ENCODE data around the gene AKT2. TPM values are rescaled to one million over a fixed set of nuclear protein-coding genes. Genes with fewer than 3 reads are reported as not detected.
A peak's percentile ranks its signal among the peaks of the same experiment; 100 is the strongest.
"Not testable (repeated sequence)": the region's sequence is repeated elsewhere in the genome, so short reads cannot be mapped to it uniquely, and the experiment has no call there.

AKT2 gene
- total RNA-seq (2014; rRNA removed; shearing (Covaris generic)), result 64.6 and 71.9 TPM in 2 replicates

DNA sequence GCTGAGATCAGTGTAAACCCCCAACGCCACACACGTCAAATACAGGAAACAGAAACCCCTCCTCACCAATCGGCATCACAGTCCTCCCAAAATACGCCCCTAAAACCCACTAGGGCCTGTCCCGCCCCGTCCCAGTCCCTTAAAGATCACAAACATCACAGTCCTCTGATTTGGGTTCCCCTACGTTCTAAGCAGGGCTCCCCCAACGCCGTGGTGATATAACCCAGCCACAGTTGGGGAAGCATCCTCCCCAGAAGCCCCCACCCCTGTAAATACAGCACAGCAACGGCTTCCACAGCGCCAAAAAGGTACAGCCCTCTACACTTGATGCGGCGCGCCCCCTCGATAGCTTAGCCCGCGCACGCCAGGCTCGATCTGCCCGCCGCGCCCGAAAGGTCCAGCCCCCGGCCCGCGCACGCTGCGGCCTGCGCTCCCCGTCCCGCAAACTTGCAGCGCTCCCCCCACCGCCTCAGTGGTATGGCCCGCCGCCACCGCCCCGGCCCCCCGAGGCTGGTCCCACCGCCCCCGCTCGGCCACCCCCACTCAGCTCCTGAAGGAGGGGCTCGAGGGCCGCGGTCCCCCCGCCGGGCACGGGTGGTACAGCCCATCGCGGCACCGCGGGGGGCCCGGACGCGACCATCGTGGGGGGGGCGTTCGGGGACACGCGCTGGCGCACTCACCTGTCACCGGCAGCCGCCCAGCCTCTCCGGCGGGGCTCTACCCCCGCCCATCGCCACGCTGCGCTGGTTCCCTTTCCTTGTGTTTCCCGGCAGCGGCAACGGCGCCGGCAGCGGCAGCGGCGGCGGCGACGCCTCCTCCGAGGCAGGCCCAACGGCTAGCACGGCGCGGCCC, at the start of gene AKT2:
Gene AKT2 (minus strand): TSS at position 845 of the 852 bp plus-strand sequence. CDS start 20,078 bp downstream, outside the sequence.
- H3K36me3 ChIP-seq, result peaks cover 9% of the 10 kb centered on the region
- peaks cover 12% of the 10 kb centered on the region for H3K4me1 ChIP-seq (replicated peaks)
- peak within 1 kb of the TSS; percentile 85 for H3K27ac ChIP-seq
- no peaks in the 10 kb centered on the region for H3K27me3 ChIP-seq (replicated peaks)
- DNase-seq (ENCODE audit: low read depth in 1 of 2, low spot score in 2 of 2), result peak; percentile 26 to 59
- H3K9me3 ChIP-seq (replicated peaks), result no peaks in the 10 kb centered on the region
- peak within 1 kb of the TSS; percentile 84 for H3K4me3 ChIP-seq

DNA sequence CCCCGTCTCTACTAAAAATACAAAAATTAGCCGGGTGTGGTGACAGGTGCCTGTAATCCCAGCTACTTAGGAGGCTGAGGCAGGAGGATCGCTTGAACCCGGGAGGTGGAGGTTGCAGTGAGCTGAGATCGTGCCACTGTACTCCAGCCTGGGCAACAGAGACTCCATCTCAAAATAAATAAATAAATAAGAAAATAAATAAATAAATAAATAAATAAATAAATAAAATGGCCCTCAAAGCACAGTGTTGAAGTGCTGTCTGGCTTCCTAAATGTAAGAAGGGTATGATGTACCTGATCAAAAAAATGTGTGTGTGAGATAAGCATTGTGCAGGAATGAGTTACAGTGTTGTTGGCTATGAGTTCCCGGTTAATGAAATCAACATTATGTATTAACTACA, 47.9 kb upstream of the AKT2 start:
- not testable (repeated sequence) for H3K27ac ChIP-seq; H3K4me3 ChIP-seq; H3K27me3 ChIP-seq (replicated peaks); H3K9me3 ChIP-seq (replicated peaks); H3K4me1 ChIP-seq (replicated peaks); DNase-seq (ENCODE audit: low read depth in 1 of 2, low spot score in 2 of 2)
- H3K36me3 ChIP-seq, result peaks cover 69% of the 10 kb centered on the region

DNA sequence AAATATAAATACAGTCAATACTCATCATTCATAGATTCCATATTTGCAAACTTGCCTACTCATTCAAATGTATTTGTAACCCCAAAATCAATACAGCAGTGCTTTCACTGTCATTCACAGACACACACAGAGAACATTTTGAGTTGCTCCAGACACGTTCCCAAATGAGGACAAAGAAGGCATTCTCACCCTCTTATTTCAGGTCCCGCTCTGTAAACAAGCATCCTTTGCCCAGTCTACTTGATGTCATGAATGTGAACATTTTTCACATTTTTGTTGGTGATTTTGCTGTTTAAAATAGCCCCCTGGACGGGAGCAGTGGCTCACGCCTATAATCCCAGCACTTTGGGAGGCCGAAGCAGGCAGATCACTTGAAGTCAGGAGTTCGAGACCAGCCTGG, 47.5 kb upstream of the AKT2 start:
- H3K27ac ChIP-seq, result no peak overlapping the region
- no peaks in the 10 kb centered on the region for H3K9me3 ChIP-seq (replicated peaks)
- H3K4me1 ChIP-seq (replicated peaks), result no peaks in the 10 kb centered on the region
- H3K36me3 ChIP-seq, result peaks cover 72% of the 10 kb centered on the region
- no peak for DNase-seq (ENCODE audit: low read depth in 1 of 2, low spot score in 2 of 2)
- no peak overlapping the region for H3K4me3 ChIP-seq
- H3K27me3 ChIP-seq (replicated peaks), result no peaks in the 10 kb centered on the region

DNA sequence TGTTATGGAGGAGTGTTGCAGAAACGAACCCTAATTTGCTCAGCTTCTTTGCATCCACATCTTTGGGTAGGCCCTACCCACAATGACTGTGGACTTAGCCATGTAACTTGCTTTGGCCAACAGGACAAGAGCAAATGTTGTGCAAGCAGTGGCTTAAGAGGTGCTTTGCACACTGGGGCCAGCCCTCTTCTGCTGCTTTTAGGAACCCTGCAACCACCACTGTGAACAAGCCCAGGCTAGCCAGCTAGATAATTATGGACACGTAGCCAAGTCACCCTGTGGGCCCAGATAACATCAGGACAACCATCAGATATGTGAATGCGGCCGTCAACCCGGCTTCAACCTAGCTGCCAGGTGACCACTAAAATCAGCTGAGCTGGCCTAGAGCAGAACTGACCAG, 45.9 kb upstream of the AKT2 start:
- H3K9me3 ChIP-seq (replicated peaks), result no peaks in the 10 kb centered on the region
- H3K36me3 ChIP-seq, result peaks cover 76% of the 10 kb centered on the region
- H3K4me3 ChIP-seq, result no peak overlapping the region
- no peaks in the 10 kb centered on the region for H3K27me3 ChIP-seq (replicated peaks)
- H3K4me1 ChIP-seq (replicated peaks), result no peaks in the 10 kb centered on the region
- no peak overlapping the region for H3K27ac ChIP-seq
- no peak for DNase-seq (ENCODE audit: low read depth in 1 of 2, low spot score in 2 of 2)

DNA sequence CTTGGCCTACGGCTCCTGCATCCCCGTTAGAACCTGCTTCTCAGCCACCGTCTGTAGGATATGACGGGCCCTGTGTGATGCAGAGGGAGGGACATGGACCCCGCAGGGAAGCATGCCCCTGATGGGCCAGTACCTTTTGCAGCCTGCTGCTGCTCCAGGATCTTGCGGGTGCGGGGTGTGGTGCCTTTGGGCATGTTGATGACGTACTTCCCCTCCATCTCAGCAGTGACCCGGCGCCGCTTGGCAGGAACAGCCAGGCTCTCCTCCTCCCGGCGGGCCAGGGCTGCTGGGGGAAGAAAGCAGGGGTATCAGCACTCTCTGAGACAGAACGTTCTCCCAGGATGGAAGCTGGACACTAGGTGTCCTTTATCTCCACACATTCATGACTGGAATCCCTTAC, 41.1 kb upstream of the AKT2 start:
- no peak for DNase-seq (ENCODE audit: low read depth in 1 of 2, low spot score in 2 of 2)
- Histone ChIP-seq H3K36me3 (peaks cover 87% of the 10 kb centered on the region), H3K4me3 (no peak overlapping the region)

DNA sequence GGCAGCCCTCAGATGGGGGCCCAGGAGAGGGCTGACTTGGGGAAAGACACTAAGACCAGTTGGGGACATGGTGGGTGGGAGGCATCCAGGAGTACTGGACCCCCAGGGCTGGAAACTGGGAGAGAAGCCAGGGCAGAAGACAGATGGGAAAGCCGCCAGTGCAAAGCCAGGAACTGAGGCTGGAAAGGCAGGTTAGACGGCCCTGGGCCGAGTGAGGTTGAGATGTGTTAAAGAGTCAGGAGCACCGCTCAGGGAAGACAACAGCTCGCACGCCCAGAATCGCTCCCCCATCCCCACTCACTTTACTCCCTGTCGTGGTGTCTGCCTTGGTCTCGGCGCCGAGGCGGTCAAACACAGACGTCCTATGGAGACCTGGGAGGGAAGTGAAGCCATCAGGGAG, 38.6 kb upstream of the AKT2 start:
- Histone ChIP-seq H3K36me3 (peaks cover 84% of the 10 kb centered on the region), H3K4me1 (replicated peaks) (peaks cover 8% of the 10 kb centered on the region; the same call in 1 of the 2 replicates)

More for the DNA sequence above, 41.1 kb upstream of the AKT2 start:
- Histone ChIP-seq H3K27me3 (replicated peaks) (no peaks in the 10 kb centered on the region), H3K9me3 (replicated peaks) (no peaks in the 10 kb centered on the region), H3K27ac (no peak overlapping the region), H3K4me1 (replicated peaks) (peaks cover 8% of the 10 kb centered on the region; the same call in 1 of the 2 replicates)

DNA sequence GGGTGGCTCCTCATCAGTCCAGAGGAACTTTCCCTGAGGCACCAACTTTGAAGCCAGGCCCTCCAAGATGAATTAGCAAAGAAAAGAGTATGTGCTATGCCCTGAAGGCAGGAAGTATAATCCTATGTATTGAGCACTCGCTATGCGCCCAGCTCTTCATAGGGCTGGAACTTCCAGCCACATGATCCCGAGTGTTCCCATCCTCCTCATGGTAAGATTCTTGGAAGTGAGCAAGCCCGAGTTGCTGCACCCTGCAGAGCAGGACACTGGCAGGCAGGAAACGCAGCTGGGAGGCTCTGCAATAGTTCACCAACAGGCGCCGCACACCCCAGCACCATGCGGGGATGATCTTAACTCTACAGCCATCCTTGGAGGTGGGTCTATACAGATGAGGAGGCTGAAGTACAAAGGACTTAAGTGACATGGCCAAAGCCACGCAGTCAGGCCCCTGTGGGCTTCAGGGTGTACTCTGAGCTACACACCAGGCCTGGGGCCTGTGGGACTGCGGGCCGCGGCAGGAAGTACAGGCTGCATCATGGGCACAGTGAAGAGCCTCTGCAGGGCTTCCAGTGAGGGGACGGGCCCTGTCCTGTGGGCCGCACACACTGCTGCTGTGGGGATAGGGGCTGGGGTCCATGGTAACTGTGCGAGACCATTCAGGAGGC, 37.9 kb upstream of the AKT2 start:
- Histone ChIP-seq H3K9me3 (replicated peaks) (no peaks in the 10 kb centered on the region), H3K36me3 (peaks cover 79% of the 10 kb centered on the region)

More for the DNA sequence above, 38.6 kb upstream of the AKT2 start:
- H3K4me3 ChIP-seq, result no peak overlapping the region
- DNase-seq (ENCODE audit: low read depth in 1 of 2, low spot score in 2 of 2), result no peak
- no peak overlapping the region for H3K27ac ChIP-seq
- H3K27me3 ChIP-seq (replicated peaks), result no peaks in the 10 kb centered on the region
- no peaks in the 10 kb centered on the region for H3K9me3 ChIP-seq (replicated peaks)

DNA sequence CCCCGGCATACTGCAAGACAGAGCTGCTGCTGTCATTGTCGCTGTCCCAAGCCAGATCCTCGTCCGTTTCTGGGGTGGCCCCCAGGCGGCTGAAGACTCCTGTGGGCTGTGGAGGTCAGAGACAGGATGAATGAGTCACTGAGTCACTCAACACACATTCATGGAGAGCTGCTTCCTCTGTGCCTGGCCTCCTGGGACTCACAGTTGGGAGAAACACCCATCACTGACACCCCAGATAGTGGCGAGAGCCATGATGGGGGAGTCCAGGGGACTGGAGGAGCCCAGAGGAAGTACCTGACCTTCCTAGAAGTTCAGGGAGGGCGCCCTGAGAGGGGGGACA, 37.1 kb upstream of the AKT2 start:
- Histone ChIP-seq H3K4me1 (replicated peaks) (peaks cover 8% of the 10 kb centered on the region; the same call in 1 of the 2 replicates), H3K36me3 (peaks cover 70% of the 10 kb centered on the region), H3K27me3 (replicated peaks) (no peaks in the 10 kb centered on the region), H3K27ac (no peak overlapping the region), H3K4me3 (no peak overlapping the region), H3K9me3 (replicated peaks) (no peaks in the 10 kb centered on the region)
- no peak for DNase-seq (ENCODE audit: low read depth in 1 of 2, low spot score in 2 of 2)

More for the DNA sequence above, 37.9 kb upstream of the AKT2 start:
- Histone ChIP-seq H3K4me1 (replicated peaks) (peaks cover 8% of the 10 kb centered on the region; the same call in 1 of the 2 replicates), H3K27me3 (replicated peaks) (no peaks in the 10 kb centered on the region), H3K27ac (no peak overlapping the region), H3K4me3 (no peak overlapping the region)
- no peak for DNase-seq (ENCODE audit: low read depth in 1 of 2, low spot score in 2 of 2)

DNA sequence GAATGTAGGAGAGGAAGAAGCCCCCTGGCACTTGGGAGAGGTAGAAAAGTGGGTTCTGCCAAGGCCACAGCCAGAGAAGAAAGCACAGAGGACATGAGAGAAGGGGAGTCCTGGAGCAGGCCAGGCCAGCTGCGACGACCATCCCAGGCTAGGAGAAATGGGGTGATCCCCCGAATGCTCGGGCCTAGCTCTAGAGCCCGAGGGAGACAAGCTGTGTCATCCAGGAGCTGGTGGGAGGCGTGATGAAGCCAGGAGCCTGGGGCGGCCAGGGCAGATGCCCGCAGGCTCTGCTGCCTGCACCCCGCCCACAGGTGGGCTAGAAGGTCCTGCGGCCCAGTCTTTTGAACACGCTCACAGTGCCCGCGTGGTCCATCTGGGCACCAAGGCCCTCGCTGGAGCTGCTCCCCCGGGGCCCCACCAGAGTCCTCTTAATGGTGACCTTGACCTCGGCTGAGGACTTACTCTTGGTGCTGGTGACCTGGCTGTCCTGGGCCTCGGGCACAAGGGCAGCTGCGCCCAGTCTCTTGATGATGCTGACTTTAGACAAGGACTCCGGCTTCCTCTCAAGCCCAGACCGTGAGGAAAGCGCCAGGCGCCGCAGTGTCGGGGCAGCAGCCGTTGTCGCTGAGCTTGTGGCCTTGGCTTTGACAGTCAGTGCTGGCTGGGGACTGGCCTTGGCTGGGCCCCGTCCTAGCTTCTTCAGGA, 36.6 kb upstream of the AKT2 start:
- H3K9me3 ChIP-seq (replicated peaks), result no peaks in the 10 kb centered on the region
- H3K4me3 ChIP-seq, result no peak overlapping the region
- H3K36me3 ChIP-seq, result peaks cover 70% of the 10 kb centered on the region
- no peaks in the 10 kb centered on the region for H3K27me3 ChIP-seq (replicated peaks)
- no peak overlapping the region for H3K27ac ChIP-seq
- DNase-seq (ENCODE audit: low read depth in 1 of 2, low spot score in 2 of 2), result no peak
- peaks cover 8% of the 10 kb centered on the region; the same call in 1 of the 2 replicates for H3K4me1 ChIP-seq (replicated peaks)

DNA sequence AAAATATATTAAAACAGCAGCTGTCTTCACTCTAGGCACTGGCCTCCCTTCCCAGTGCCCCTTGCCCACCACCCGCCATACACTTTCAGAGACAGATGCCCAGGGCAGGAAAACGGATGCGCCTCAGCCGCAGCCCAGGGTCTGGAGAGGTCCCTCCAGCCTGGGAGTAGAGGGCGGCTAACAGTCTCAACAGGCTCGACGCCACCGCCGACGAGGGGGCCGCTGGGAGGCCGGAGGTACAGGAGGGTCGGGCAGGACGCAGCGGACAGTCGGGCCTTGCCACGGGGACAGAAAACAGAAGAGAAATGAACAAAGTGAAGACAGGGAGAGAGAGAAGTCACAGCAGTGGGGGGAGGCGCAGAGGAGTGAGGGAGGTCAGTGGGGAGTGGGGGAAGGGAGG, 35.9 kb upstream of the AKT2 start:
- Histone ChIP-seq H3K9me3 (replicated peaks) (no peaks in the 10 kb centered on the region), H3K27ac (no peak overlapping the region), H3K4me3 (no peak overlapping the region), H3K4me1 (replicated peaks) (peaks cover 8% of the 10 kb centered on the region; the same call in 1 of the 2 replicates), H3K36me3 (peaks cover 70% of the 10 kb centered on the region), H3K27me3 (replicated peaks) (no peaks in the 10 kb centered on the region)
- DNase-seq (ENCODE audit: low read depth in 1 of 2, low spot score in 2 of 2), result no peak

DNA sequence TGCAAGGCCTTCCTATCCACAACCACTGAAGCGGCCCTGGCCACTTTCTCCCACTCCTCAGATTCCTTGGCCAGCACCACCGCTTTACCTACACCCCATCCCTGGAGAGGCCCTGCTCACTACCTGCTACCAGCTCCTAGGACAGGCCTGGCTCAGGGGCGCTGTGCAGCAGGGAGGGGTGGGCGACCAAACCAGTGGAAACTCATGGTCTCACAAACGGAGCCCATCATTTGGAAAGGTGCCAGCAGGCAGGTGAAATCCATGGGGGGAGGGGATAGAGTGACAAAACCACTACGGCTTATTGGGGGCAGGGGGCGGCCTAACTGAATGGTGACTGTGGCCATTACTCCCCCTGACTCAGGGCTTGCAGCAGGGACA, 35.4 kb upstream of the AKT2 start:
- DNase-seq (ENCODE audit: low read depth in 1 of 2, low spot score in 2 of 2), result no peak
- Histone ChIP-seq H3K36me3 (peaks cover 64% of the 10 kb centered on the region), H3K27ac (no peak overlapping the region), H3K27me3 (replicated peaks) (no peaks in the 10 kb centered on the region), H3K4me1 (replicated peaks) (peaks cover 8% of the 10 kb centered on the region; the same call in 1 of the 2 replicates), H3K9me3 (replicated peaks) (no peaks in the 10 kb centered on the region), H3K4me3 (no peak overlapping the region)

DNA sequence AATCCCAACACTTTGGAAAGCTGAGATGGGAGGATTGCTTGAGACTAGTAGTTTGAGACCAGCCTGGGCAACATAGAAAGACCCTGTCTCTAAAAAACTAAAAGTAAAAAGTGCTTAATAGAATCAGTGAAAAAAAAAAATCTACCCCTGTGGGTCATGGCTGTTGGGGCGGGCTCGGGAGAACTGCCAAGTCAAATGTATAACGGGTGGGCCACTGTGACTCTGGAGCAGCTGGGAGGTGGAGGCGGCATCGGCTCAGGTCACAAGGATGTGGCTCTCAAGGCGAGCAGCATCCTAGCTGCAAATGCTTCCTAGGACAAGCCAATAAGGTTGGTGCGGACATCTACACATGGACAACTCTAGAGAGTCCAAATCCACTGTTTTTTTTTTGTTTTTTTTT, 32.2 kb upstream of the AKT2 start:
- Histone ChIP-seq H3K36me3 (peaks cover 37% of the 10 kb centered on the region), H3K27me3 (replicated peaks) (no peaks in the 10 kb centered on the region), H3K4me1 (replicated peaks) (peaks cover 4% of the 10 kb centered on the region; the same call in 1 of the 2 replicates), H3K4me3 (no peak overlapping the region), H3K27ac (no peak overlapping the region), H3K9me3 (replicated peaks) (no peaks in the 10 kb centered on the region)
- no peak for DNase-seq (ENCODE audit: low read depth in 1 of 2, low spot score in 2 of 2)

DNA sequence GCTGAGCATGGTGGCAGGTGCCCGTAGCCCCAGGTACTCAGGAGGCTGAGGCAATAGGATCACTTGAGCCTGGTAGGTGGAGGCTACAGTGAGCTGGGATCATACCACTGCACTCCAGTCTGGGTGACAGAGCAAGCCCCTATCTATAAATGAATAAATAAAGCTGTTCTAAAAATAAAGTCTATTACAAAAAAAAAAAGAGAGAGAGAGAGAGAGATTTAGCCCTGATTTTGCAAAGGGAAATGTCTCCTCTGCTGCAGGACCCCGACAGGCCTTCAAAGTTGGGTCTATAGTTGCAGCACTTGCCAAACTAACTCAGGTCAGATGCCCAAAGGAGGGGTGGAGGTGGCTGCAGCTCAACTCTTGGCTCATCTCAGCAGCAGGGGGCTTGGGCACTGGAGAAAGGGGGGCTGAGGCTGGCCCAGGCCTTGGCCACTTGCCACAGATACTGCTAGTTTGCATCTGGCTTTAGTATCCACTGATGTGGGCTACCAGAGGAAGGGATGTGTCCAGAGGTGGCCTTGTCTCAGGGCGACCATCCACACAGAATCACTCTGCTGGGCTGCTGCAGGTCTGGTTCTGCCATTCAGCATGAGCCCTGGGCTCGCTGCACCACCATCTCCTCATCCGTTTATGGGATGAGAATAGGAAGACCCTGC, 30.8 kb upstream of the AKT2 start:
- Histone ChIP-seq H3K4me1 (replicated peaks) (no peaks in the 10 kb centered on the region), H3K27me3 (replicated peaks) (no peaks in the 10 kb centered on the region), H3K27ac (no peak overlapping the region), H3K9me3 (replicated peaks) (no peaks in the 10 kb centered on the region), H3K36me3 (peaks cover 23% of the 10 kb centered on the region), H3K4me3 (no peak overlapping the region)
- DNase-seq (ENCODE audit: low read depth in 1 of 2, low spot score in 2 of 2), result no peak
